Liver (tissue), 9 donors: ENCODE measurements around the gene ZNF414. TPM values are rescaled to one million over a fixed set of nuclear protein-coding genes. Genes with fewer than 3 reads are reported as not detected.

Experiments
- DNase-seq: peaks from one replicate; pipeline ENCODE4 v3.0.0-alpha.2; 2017; ENCODE audit warnings: low spot score
- H3K27ac ChIP-seq, 2 donors: one replicate each; pipeline ENCODE4 v1.7.0; 2013; ENCODE audit warnings: inconsistent platforms in 2 of 2, low read length in 2 of 2, control low read depth in 1 of 2, low read depth in 1 of 2, mild to moderate bottlenecking in 1 of 2
- H3K27me3 ChIP-seq, 4 donors: one replicate each; pipeline versions ENCODE4 v1.6.1 to v1.7.0; 2013; ENCODE audit warnings: low read length in 3 of 4, inconsistent platforms in 1 of 4, mild to moderate bottlenecking in 1 of 4, moderate library complexity in 1 of 4; ENCODE audit not compliant: control insufficient read depth in 4 of 4, insufficient read depth in 4 of 4
- H3K36me3 ChIP-seq, 4 donors: one replicate each; pipeline versions ENCODE4 v1.6.1 to v1.7.0; 2013; ENCODE audit warnings: low read length in 3 of 4, mild to moderate bottlenecking in 3 of 4, low read depth in 1 of 4, moderate library complexity in 1 of 4; ENCODE audit not compliant: control insufficient read depth in 4 of 4, insufficient read depth in 3 of 4
- H3K4me1 ChIP-seq, 4 donors: one replicate each; pipeline versions ENCODE4 v1.6.1 to v1.7.0; 2013; ENCODE audit warnings: low read length in 3 of 4, mild to moderate bottlenecking in 3 of 4, moderate library complexity in 1 of 4; ENCODE audit not compliant: control insufficient read depth in 4 of 4, insufficient read depth in 4 of 4
- H3K4me3 ChIP-seq, 3 donors: one replicate each; pipeline versions ENCODE4 v1.6.1 to v1.7.0; 2013; ENCODE audit warnings: low read length in 3 of 3, control low read depth in 1 of 3, low read depth in 1 of 3, mild to moderate bottlenecking in 1 of 3
- H3K9ac ChIP-seq, 2 donors: one replicate each; pipeline ENCODE4 v1.7.0; 2013; ENCODE audit warnings: low read length in 2 of 2, mild to moderate bottlenecking in 2 of 2, moderate library complexity in 2 of 2, control low read depth in 1 of 2, low read depth in 1 of 2
- H3K9me3 ChIP-seq, 4 donors: one replicate each; pipeline versions ENCODE4 v1.6.1 to v1.7.0; 2013; ENCODE audit warnings: low read length in 3 of 4; ENCODE audit not compliant: control insufficient read depth in 4 of 4
- EGR1 ChIP-seq, 2 donors: IDR thresholded peaks; 2 replicates each; pipeline ENCODE4 v1.6.1; 2016 to 2018; ENCODE audit warnings: antibody characterized with exemption in 2 of 2, low read depth in 2 of 2
- FOXA1 ChIP-seq: IDR thresholded peaks from 2 replicates; pipeline ENCODE4 v1.6.1; 2016; ENCODE audit warnings: antibody characterized with exemption
- FOXA2 ChIP-seq: IDR thresholded peaks from 2 replicates; pipeline ENCODE4 v1.6.1; 2016; ENCODE audit warnings: antibody characterized with exemption
- HNF4G ChIP-seq: IDR thresholded peaks from 2 replicates; pipeline ENCODE4 v1.6.1; 2016; ENCODE audit warnings: antibody characterized with exemption
- JUND ChIP-seq, 2 donors: IDR thresholded peaks; 2 replicates each; pipeline ENCODE4 v1.6.1; 2016; ENCODE audit warnings: antibody characterized with exemption in 2 of 2
- MAX ChIP-seq: IDR thresholded peaks from 2 replicates; pipeline ENCODE4 v1.6.1; 2016; ENCODE audit warnings: antibody characterized with exemption
- NR2F2 ChIP-seq: IDR thresholded peaks from 2 replicates; pipeline ENCODE4 v1.6.1; 2016; ENCODE audit warnings: antibody characterized with exemption
- RAD21 ChIP-seq, 2 donors: IDR thresholded peaks; 2 replicates each; pipeline ENCODE4 v1.6.1; 2016; ENCODE audit warnings: antibody characterized with exemption in 2 of 2, mild to moderate bottlenecking in 2 of 2
- REST ChIP-seq: IDR thresholded peaks from 2 replicates; pipeline ENCODE4 v1.6.1; 2016; ENCODE audit warnings: antibody characterized with exemption, mild to moderate bottlenecking
- RXRA ChIP-seq, 2 donors: IDR thresholded peaks; 2 replicates each; pipeline ENCODE4 v1.6.1; 2017 to 2018; ENCODE audit warnings: antibody characterized with exemption in 2 of 2, mild to moderate bottlenecking in 1 of 2
- SP1 ChIP-seq: IDR thresholded peaks from 2 replicates; pipeline ENCODE4 v1.6.1; 2018; ENCODE audit warnings: antibody characterized with exemption, mild to moderate bottlenecking
- TAF1 ChIP-seq: conservative IDR thresholded peaks from 2 replicates; pipeline ENCODE4 v1.6.1; 2016; ENCODE audit warnings: antibody characterized with exemption, mild to moderate bottlenecking
- YY1 ChIP-seq: IDR thresholded peaks from 2 replicates; pipeline ENCODE4 v1.6.1; 2016; ENCODE audit warnings: antibody characterized with exemption, mild to moderate bottlenecking
- WGBS: extraction: QIAGEN DNeasy Blood & Tissue Kit; methylation state at CpG from one replicate; pipeline ENCODE4 v1.1.7; 2013; 5-methylcytosine and 5-hydroxymethylcytosine counted together
- polyA plus RNA-seq, 2 donors: library from polyadenylated mRNA; stranded (reverse) in 1 of 2; unstranded in 1 of 2; fragments of 200-250 nt in 1 of 2; fragments of >200 nt in 1 of 2; fragmentation: Nextera tagmentation in 1 of 2; extraction: Ambion mirVana in 1 of 2; gene quantifications; one replicate each; pipeline versions ENCODE4 v1.2.1 to v1.2.3, GENCODE V29; 2013 to 2015
- total RNA-seq, 2 donors: library from RNA; depleted of rRNA; stranded (reverse); fragments of >200 nt; gene quantifications; one replicate each; pipeline ENCODE4 v1.2.3, GENCODE V29; 2014
- TF ChIP-seq, protein P1 (sequence below): fragments of 150-350 bp; IDR thresholded peaks from 2 replicates; pipeline ENCODE4 v1.5.1; 2017; ENCODE audit warnings: improper control_type of control experiment, low read depth, low read length; ENCODE audit not compliant: missing input control
- TF ChIP-seq, protein P2 (sequence below): IDR thresholded peaks from 2 replicates; pipeline ENCODE4 v1.6.1; 2016; ENCODE audit warnings: antibody characterized with exemption
- TF ChIP-seq, protein P3 (sequence below): IDR thresholded peaks from 2 replicates; pipeline ENCODE4 v1.6.1; 2016; ENCODE audit warnings: antibody characterized with exemption
- donor health status: healthy.
- donor health status: healthy.
- donor health status: healthy.
- donor health status: healthy.
- donor health status: healthy.

ZNF414 gene
- total and polyA plus RNA-seq, 4 donors, result 3.5 to 16.0 (median 7.2) TPM

DNA sequence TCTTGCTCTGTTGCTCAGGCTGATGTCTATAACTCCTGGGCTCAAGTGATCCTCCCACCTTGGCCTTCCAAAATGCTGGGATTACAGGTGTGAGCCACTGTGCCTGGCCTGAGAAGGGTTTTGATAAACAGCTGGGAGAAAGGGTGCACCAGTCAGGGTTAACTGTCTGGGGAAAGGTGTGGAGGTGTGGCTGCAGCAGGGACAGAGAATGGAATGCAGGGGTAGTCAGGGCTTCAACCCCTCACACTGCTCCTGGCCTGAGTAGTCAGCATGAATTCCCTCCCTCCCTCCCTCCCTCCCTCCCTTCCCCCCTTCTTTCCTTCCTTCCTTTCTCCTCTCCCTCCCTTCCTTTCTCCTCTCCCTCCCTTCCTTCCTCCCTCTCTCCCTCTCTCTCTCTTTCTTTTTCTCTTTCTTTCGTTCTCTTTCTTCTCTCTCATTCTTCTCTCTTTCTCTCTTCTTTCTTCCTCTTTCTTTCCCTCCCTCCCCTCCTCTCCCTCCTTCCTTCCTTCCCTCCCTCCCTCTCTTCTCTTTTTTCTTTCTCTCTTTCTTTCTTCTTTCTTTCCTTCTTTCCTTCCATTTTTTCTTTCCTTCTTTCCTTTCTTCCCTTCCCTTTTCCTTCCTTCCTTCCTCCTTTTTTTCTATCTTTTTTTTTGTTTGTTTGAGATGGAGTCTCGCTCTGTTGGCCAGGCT lies 47.3 kb upstream of the ZNF414 start:
- Histone ChIP-seq H3K27me3 (no peaks in the 10 kb centered on the region), H3K4me1 (no peaks in the 10 kb centered on the region), H3K4me3 (no peak overlapping the region), H3K27ac (no peak overlapping the region), H3K36me3 (no peaks in the 10 kb centered on the region), H3K9ac (no peak overlapping the region), H3K9me3 (no peaks in the 10 kb centered on the region)
- DNase-seq, result no peak
- 75% methylated on average over 2 of the region's 2 CpGs for WGBS
- TF ChIP-seq TAF1 (no peak), MAX (no peak), EGR1 (IDR thresholded peaks at IDR 0.05; ENCODE audit: low read depth in 2 of 2) (no peak), REST (no peak), JUND (IDR thresholded peaks at IDR 0.05) (no peak)
- TF ChIP-seq, protein P1, sequence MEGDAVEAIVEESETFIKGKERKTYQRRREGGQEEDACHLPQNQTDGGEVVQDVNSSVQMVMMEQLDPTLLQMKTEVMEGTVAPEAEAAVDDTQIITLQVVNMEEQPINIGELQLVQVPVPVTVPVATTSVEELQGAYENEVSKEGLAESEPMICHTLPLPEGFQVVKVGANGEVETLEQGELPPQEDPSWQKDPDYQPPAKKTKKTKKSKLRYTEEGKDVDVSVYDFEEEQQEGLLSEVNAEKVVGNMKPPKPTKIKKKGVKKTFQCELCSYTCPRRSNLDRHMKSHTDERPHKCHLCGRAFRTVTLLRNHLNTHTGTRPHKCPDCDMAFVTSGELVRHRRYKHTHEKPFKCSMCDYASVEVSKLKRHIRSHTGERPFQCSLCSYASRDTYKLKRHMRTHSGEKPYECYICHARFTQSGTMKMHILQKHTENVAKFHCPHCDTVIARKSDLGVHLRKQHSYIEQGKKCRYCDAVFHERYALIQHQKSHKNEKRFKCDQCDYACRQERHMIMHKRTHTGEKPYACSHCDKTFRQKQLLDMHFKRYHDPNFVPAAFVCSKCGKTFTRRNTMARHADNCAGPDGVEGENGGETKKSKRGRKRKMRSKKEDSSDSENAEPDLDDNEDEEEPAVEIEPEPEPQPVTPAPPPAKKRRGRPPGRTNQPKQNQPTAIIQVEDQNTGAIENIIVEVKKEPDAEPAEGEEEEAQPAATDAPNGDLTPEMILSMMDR, result no peak

GRCh38 chr19:8558325-8558724 lies 44.4 kb upstream of the ZNF414 start:
- 77% methylated on average over 2 of the region's 2 CpGs for WGBS
- Histone ChIP-seq H3K4me3 (no peak overlapping the region), H3K27ac (no peak overlapping the region), H3K9me3 (no peaks in the 10 kb centered on the region), H3K36me3 (no peaks in the 10 kb centered on the region), H3K27me3 (no peaks in the 10 kb centered on the region), H3K9ac (no peak overlapping the region), H3K4me1 (no peaks in the 10 kb centered on the region)
- TF ChIP-seq SP1, result no peak
- TF ChIP-seq REST, result no peak
- TF ChIP-seq JUND (IDR thresholded peaks at IDR 0.05), result no peak
- TF ChIP-seq EGR1 (IDR thresholded peaks at IDR 0.05; ENCODE audit: low read depth in 2 of 2), result no peak
- TF ChIP-seq, protein P2, sequence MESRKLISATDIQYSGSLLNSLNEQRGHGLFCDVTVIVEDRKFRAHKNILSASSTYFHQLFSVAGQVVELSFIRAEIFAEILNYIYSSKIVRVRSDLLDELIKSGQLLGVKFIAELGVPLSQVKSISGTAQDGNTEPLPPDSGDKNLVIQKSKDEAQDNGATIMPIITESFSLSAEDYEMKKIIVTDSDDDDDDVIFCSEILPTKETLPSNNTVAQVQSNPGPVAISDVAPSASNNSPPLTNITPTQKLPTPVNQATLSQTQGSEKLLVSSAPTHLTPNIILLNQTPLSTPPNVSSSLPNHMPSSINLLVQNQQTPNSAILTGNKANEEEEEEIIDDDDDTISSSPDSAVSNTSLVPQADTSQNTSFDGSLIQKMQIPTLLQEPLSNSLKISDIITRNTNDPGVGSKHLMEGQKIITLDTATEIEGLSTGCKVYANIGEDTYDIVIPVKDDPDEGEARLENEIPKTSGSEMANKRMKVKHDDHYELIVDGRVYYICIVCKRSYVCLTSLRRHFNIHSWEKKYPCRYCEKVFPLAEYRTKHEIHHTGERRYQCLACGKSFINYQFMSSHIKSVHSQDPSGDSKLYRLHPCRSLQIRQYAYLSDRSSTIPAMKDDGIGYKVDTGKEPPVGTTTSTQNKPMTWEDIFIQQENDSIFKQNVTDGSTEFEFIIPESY, result no peak
- no peak for TF ChIP-seq YY1
- no peak for TF ChIP-seq HNF4G
- TF ChIP-seq FOXA2, result no peak
- TF ChIP-seq NR2F2, result no peak
- no peak for TF ChIP-seq FOXA1
- TF ChIP-seq RXRA (IDR thresholded peaks at IDR 0.05), result no peak
- TF ChIP-seq RAD21 (IDR thresholded peaks at IDR 0.05), result no peak
- TF ChIP-seq, protein P3, sequence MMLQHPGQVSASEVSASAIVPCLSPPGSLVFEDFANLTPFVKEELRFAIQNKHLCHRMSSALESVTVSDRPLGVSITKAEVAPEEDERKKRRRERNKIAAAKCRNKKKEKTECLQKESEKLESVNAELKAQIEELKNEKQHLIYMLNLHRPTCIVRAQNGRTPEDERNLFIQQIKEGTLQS, result no peak
- DNase-seq, result no peak
